ENCODE results near the gene SPNS2.
A peak's percentile ranks its signal among the peaks of the same experiment; 100 is the strongest.

Gene SPNS2

DNA sequence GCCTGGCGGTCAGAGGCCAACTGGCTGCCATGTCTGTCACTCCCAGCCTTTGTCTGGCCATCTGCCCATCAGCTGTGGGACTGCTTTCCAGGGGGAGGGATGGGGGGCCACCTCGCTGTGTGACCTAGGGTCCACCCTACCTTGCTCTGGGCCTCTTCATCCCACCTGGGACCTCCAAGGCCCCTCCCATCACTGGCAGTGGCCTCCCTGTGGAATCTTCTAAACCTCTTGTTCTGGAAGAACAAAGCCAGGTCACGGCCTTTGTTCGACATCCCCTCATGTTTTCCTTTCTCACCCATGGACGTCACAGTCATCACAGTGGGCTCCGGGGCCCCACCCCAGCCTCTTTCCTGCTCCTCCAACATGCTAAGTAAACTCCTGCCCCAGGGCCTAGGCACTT, 24.0 kb downstream of the SPNS2 start:
- DNase-seq, result no peak

DNA sequence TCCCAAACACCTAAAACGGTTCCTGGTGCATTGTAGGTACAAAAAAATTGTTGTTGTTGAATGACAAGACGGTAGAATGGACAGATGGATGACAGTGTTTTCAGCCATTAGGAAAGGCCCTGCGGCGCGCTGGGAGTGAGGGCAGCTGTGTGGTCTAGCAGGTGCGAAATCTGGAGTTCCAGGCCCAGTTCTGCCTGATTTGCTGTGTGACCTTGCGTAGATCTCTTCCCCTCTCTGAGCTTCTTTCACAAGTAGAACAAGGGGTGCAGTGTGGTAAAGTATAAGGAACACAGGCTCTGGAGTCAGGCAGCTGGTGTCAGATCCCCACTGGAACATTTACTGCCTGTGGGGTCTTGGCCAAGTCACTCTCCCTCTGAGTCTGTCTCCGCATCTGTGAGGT, 25.3 kb downstream of the SPNS2 start:
- no peak for DNase-seq

DNA sequence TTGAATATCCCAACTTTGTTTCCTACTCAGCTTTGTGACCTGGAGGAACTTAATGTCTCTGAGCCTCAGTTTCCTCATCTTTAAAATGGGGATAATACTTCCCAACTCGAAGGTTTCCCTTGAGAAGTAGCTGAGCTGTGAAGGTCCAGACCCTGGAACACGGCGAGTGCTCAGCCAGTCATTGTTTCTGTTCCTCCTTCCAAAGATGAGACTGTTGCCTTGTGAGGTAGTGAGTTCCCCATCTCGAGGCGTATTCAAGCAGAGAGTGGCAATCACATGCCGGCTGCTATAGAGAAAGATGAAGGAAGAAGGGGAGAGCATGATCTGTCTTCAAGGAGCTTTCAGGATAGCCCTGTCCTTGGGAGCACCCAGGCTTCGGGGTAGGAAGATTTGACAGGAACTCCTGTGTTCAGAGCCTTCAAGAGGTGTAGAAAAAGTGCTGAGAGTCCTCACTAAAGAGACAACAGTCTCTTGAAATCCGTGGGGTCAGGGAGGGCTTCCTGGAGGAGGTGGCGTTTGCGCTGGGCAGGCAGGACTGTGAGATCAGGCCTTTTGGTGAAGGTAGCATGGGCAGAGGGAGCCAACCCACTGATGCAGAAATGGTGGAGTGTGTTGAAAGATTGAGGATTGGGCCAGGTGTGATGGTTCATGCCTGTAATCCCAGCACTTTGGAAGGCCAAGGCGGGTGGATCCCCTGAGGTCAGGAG, 27.2 kb downstream of the SPNS2 start:
- DNase-seq, result no peak

DNA sequence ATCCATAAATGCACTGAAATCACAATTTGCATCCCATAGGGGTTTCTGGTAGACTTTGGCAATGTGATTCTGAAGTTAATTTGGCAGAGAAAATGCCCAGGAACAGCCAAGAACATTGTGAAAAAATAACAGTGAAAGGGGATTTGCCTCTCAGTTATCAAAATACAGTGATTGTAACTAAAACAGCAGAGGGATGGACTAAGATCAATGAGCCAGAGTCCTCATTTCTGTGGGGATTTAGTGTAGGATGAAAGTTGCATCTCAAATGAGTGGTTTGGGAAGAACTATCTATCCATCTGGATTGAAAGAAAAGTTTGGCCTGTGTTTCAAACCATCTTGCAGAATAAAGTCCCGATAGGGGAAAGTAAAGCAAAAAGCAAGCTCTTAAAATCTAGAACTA, 28.5 kb downstream of the SPNS2 start:
- no peak for DNase-seq

DNA sequence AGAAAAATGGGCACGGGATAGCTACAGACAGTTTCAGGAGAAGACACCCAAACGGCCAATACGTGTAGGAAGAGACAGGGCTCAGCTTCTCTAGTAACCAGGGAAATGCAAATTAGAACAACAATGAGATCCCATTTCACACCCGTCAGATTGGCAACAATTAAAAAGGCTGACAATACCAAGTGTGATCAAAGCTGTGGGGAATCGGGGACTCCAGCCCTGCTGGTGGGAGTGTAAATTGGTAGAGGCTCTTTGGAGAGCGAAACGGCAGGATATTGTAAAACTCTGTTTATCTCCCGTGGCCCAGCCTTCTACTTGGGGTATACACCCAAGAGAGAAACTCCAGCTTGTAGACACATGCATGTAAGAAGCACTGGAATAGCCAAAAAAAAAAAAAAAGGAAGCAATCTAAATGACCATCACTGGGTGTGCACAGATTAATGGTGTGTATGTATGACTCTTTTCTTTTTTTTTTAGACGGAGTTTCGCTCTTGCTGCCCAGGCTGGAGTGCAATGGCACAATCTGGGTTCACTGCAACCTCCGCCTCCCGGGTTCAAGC, 29.0 kb downstream of the SPNS2 start:
- peak; percentile 41 for DNase-seq

DNA sequence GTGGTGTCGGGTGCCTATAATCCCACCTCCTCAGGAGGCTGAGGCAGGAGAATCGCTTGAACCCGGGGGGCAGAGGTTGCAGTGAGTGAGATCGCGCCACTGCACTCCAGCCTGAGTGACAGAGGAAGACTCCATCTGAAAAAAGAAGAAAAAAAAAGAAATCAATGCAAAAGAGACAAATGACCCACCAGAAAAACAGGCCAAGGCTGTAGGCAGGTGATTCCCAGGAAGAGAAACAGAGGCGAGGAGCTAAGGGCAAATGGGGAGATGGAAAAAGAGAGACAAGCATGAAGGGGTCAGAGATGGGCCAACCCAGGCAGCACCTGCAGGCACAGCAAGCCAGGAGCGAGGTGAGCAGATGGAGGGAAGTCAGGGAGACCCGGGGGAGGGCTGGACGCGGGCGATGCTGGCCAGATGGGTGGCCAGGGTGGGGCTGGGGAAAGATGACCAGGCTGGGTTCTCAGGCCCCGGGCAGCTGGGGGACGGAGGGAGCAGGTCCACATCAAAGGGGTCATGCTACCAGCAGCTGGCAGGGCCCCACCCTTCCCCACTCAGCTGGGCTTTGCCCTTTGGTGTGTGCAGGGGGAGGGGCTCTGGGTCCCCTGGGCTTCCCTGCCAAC, 31.0 kb downstream of the SPNS2 start:
- DNase-seq, result no peak

DNA sequence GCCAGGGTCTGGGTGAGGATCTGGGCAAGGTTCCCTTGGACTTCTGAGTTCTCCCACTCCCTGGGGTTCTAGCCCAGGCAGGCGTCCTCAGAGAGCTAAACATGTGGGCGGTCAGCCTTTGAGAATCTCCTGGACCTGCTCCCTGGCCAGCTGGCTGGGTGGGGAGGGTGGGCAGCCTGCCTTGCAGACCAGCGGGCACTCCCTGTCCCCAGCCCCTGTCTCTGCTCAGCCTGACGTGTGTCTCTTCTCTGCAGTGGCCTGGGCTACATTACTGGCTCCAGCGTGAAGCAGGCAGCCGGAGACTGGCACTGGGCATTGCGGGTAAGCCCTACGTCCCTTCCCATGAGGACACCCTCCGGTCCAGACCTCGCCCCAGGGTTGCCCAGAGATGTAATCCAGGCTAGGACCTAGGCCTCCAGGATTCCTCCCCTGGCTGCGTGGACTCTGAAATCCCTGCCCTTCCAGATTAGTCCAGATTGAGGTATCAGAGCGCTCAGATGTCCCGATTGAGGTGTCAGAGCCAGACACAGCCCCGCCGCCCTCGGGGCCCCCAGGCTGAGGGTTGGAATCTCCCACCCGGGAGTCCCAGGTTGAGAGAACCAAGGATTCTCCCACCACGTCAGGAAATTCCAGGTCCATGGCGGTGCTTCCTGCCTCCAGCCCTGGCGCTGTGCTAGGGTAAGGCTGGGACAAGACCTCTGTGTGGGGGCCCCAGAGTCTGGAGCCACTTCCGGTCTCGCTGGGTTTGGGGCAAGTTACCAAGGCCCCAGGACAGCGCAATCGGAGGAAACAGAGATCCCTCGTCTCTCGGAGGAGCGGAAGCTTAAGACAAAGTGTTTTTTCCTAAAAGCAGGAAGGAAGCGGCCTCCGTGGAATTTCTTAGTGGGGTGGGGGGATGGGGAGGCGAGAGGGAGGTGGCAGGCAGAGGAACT, 32.4 kb downstream of the SPNS2 start:
- no peak for DNase-seq

DNA sequence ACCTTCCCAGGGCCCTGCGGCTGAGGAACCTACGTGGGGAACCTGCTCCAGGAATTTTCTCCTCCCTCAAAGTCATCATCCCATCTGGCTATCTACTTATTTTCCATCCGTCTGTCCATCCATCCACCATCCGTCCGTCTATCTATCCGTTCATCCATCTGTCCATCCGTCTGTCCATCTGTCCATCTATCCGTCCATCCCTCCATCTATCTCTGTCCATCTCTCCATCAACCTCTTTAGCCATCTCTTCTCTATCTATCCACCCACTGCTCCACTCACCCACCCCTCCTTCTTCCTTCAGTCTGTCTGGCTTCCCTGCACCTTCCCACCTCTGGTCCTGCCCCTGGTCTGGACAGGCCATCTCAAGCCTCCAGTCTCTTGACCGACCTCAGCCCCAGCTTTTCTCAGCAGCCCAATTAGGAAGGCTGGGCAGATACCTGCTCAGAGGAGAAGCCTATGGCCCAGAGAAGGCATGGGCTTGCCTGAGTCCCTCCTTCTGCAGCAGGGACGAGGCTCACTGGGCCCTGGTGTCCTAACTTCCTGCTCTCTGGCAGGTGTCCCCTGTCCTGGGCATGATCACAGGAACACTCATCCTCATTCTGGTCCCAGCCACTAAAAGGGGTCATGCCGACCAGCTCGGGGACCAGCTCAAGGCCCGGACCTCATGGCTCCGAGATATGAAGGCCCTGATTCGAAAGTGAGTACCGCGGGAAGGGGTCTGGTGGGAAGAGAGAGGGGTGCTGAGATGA, 33.5 kb downstream of the SPNS2 start:
- DNase-seq, result no peak

DNA sequence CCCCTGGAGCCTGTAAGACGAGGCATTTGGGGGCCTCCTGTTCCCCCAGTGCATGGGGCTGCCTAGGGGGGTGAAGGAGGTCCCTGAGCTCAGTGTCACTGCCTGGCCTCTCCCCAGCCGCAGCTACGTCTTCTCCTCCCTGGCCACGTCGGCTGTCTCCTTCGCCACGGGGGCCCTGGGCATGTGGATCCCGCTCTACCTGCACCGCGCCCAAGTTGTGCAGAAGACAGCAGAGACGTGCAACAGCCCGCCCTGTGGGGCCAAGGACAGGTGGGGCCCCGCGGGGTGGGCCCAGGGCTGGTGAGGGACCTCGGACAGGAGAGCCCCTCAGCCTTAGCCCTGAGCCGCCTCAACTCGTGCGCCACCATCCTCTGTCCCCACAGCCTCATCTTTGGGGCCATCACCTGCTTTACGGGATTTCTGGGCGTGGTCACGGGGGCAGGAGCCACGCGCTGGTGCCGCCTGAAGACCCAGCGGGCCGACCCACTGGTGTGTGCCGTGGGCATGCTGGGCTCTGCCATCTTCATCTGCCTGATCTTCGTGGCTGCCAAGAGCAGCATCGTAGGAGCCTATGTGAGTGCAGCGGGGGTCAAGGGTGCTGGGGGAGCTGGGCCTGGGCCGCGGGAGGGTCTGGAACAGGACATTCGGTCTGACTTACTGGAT, 34.3 kb downstream of the SPNS2 start:
- DNase-seq, result no peak

DNA sequence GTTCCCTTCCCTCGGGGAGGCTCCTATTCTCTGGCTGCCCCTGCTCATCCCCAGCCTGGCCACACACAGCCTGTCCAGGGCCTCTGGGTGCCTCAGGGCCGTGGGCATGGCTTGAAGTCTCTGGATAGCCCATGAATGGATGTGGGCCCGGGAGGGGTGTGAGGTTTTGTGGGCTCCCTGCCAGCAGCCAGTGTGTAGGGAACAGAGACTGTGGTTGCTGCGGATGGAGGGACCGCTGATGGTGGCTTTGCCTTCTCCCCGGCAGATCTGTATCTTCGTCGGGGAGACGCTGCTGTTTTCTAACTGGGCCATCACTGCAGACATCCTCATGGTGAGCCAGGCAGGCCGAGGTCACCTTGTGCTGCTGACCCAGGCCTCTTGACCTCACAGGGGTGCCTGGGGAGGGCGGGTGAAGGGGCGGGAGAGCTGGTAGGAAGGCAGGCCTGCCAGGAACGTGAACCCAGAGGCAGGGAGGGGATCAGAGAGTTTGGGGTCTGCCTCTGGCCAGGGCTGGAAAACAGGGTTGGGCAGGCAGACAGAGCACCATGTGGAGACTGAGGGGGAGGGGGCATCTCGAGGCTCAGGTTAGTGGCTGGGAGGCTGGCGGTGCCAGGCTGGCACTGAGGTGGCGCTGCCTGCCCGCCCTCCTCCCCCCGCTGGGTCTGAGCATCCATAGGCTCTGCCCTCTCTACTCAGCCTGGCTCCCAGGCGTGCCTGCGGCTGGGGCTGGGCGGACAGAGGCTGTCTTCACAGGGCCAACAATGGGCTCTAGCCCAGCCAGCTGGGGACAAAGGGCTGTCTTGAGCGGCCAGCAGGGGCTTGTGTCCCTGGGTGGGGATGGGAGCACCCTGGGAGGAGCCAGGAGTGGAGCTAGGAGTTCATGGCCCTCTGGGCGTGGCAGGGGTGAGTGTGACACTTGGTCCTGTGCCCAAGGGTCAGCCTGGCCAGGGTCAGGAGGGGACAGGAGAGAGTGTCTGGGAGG, 35.1 kb downstream of the SPNS2 start:
- peak; percentile 26 for DNase-seq

DNA sequence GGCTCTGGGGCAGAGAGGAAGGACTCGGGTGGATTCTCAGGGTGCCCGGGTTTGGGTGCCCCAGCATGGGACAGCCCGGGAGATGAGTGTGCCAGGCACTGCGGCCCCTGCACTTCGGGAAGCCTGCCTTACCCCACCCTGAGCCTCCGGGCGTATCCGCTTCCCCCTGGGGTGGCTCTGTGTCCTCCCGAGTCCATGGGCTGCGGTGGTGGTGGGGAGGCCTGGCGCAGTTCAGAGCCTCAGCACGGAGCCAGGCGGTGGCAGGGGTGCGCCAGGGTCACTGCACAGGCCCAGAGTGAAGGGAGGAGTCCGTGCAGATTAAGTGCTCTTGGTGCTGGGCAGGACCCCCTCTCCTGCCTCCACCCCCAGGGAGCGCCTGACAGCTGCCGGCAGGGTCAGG, 35.8 kb downstream of the SPNS2 start:
- DNase-seq, result no peak

DNA sequence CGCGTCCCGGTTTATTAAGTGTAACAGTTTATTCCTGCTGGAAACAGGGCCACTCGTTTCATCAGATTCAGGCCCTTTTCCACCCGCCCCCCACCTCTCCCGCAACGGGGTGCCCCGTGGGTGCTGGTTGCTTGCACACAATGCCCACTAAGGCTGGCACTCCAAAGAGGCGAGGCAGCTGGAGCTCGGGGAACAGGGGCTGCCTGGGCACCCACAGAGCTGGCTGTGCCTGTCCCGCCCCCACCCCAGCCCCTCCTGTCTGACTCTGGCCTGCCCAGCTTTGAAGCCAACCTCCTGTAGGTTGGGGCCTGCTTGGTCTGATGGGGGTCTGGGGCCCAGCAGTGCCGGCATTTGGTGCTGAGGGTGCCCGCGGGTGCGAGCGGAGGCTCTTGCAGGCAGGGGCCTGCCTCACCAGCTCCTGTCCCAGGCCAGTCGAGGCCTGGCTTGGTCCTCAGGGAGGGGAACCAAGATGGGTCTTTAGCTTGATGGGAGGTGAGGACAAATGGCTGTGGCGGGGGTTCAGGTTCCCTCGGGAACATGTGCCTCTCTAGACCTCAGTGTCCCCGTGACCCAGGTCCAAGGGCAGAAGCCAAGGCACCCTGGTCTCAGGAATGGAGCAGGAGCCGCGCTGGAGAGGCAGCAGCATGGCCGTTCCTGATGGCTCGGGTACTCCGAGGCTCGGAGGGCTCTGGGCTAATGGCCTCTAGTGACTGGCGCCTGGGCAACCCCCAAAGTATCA, 36.4 kb downstream of the SPNS2 start:
- no peak for DNase-seq

DNA sequence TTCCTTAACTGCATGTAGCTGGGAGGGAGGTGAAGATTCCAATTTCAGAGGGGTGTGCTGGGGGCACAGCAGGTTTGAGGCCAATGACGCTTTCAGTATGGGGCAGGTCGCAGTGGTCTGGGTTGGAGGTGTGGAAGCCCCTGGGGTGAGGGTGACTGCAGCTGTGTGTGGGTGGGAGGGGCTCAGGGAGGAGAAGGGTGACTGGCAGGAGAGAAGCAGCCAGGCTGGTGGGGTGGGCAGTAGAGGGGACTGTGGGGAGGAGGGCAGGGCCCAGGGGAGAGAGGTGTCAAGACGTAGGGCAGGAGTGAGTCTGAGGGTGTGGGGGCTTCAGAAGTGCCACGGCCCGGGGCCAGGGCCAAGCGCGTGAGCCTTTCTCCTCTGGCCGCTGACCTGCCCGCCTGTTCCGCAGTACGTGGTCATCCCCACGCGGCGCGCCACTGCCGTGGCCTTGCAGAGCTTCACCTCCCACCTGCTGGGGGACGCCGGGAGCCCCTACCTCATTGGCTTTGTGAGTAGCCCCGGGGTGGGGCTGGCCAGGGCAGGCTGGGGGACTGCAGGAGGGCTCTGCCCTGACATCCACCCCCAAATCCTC, 37.1 kb downstream of the SPNS2 start:
- no peak for DNase-seq

DNA sequence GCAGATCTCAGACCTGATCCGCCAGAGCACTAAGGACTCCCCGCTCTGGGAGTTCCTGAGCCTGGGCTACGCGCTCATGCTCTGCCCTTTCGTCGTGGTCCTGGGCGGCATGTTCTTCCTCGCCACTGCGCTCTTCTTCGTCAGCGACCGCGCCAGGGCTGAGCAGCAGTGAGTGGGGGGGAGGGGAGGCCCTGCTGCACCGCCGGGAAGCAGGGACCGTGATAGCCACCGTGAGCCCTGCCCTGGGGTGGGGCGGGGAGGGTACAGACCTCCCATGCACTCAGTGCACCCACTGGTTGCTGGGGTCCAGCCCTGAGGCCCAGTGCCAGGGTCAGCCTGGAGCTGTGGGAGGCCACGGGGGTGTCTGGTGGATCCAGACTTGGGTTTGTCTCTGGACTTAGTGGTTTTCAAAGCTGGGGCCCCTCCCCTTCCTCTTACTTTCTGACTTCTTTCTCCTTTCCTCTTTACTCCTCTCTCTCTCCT, 37.6 kb downstream of the SPNS2 start:
- DNase-seq, result no peak

DNA sequence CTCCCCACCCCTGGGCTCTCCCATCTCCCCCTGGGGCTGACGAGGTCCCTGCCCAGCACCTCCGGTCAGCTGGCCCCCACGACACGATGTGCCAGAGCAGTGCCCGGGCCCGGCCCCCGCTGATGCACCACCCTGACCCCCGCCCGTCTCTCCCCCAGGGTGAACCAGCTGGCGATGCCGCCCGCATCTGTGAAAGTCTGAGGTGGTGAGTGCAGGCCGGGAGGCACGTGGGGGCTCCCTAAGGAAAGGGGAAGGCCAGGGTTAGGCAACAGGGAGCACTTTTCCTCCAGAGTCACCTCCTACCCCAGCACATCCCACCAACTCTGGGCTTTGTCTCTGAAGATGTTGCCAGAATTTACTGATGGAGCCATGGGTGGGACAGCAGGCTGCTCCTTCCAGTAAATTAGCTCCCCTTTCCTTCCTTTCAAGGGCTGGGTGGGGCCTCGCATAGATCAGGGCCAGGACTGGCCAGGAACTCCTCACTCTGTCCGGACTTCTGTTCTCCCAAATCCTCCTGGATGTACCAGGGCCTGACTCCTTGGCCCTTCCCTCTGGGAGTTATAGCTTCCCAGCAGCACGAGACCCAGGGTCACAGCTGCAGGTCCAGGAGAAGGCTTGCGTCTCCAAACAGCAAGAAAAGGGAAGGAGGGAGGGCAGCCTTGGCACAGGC, 38.2 kb downstream of the SPNS2 start:
- DNase-seq, result no peak

DNA sequence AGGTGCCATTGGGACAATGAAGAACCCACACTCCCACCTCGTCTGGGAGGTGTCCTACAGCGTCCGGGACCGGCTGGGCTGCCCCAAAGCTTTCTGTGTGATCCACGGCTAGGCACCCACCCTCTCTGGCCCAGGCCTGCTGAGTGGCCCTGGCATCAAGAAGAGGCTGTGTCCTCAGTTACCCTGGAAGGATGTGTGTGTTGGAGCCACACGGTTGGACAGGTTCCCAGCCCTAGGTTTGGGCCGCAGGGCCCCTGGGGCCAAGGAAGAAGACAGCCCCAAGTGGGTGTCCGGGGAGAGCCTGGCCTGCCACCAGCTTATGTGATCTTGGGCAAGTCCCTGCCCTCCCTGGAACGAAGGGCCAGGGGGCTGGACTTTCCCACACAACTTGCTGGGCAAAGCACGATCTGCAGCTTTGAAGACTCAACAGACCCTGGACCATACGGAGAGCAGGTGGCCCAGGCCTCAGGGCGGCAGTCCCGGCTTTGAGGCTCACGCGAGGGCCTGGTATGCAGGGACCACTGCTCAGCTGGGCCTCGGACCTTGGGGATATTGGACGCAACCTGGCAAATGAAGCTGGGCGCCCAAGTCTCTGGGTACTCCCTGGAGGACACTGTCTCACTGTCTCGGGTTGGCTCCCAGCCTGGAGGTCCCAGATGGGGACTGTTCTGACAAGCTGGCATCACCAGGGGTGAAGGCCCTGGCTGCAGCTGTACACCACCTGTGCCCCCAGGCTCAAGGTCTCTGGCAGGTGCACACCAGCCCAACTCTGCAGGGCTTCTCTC, 39.0 kb downstream of the SPNS2 start:
- DNase-seq, result no peak

DNA sequence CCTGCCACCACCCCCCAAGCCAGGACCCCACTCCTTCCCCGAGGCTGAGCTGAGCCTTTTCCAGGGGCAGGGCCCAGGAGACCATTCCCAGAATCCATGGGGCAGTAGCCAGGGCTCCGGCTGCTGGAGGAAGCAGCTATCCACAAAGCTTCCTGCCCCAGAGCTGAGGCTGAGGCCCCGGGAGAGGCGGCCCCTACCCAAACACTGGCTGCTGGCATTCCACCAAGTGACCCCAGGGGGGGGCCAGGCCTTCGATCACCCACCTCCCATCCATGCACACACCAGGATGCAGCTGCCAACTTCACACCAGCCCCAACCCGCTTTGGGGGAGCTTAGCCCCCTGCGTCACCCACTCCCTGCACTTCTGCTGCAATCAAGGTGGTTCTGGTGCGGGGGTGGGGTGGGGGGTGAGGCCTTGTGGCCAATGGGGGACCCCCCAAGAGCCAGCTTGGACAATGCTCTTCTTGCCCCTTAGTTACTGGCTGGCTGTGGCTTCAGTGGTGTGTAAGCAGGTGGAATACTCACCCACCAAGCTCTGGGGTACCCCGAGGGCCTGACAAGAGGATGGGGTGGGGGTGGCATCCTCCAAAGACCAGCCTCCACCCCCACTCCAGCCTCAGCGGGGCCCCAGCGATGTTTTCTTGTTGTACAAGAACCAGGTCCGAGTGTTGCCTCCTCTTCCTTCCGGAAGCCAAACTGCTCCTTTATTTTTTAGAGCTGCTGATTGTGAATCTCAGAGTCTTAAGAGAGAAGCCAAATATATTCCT, 39.7 kb downstream of the SPNS2 start:
- no peak for DNase-seq
